CD4-positive, alpha-beta T cell treated with Interleukin-17A for 4 hours (primary cell): ENCODE measurements around the gene KRT86.

ENCODE experiments used
- DNase-seq: peaks from one replicate; pipeline ENCODE4 v3.0.0-alpha.2; 2020; ENCODE audit warnings: mixed read lengths

The KRT86 gene

DNA sequence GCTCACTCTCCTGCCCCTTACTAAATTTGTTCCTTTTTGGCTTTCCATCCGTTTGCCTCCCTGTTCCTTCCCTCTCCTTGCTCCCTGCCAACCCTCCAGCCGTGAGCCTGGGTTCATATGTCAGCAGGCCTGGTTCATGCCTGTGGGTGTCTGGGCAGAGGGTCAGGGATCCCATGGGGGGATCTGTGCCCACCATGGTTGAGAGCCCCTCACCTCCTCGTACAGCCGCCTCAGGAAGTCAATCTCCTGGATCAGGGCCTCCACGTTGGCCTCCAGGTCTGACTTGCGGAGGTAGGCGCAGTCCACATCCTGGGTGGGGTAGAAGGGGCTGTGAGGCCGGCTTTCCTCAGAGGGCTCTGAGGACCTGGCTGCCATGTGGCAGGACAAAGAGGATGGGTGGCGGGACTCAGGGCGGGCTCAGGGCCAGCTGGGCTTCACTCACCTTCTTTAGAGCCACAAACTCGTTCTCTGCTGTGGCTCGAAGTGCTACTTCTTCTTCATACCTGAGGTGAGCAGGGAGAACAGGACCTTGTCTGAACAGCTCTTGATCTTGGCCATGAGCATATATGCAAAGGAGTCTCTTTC, 43.1 kb downstream of the KRT86 start:
- no peak for DNase-seq

DNA sequence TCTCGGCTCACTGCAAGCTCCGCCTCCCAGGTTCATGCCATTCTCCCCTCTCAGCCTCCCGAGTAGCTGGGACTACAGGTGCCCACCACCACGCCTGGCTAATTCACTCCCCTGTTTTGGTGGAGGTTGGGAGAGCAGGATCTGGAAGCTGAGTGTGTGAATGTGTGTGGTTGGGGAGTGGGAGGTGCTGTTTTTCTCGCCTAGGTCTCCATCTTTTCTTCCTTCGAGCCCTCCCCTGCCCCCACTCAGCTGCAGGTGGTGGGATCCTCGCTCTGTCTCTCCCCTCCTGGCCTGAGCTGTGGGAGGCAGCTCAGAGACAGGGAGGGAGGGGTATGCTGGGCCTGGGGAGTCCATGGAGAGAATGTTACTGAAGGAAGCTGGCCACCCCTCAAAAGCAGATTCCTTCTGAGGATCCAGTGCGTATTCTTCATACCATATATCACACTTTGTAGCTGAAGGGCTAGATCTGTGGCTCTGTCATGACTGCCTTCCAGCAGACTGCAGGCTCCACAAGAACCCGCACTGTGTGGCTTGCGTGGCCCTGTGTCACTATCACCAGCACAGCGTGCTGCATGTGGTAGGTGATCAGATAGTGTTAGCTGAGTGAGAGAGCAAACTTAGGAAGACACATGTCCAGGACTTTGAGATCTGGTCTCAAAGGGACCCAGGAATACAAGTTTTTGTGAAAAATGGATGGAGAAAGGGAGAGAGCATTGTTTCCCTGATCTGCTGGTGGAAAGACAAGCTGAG, 44.0 kb downstream of the KRT86 start:
- DNase-seq, result no peak

DNA sequence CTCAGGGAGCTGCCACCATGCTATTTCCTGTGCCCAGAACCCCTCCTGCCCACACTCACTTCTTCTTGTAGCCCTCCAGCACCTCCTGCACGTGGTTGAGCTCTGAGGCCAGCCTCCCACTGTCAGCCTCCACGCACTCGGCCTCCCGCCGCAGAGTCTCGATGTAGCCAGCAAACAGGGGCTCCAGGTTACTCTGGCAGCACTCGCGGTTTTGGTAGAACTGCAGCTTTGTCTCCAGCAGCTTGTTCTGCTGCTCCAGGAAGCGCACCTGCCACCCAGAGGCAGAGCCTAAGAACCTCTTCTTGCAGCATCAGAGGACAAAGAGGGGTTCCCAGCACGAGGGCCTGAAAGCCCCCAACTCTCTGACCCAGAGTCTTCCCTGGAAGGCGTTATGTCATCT, 44.7 kb downstream of the KRT86 start:
- DNase-seq, result no peak

DNA sequence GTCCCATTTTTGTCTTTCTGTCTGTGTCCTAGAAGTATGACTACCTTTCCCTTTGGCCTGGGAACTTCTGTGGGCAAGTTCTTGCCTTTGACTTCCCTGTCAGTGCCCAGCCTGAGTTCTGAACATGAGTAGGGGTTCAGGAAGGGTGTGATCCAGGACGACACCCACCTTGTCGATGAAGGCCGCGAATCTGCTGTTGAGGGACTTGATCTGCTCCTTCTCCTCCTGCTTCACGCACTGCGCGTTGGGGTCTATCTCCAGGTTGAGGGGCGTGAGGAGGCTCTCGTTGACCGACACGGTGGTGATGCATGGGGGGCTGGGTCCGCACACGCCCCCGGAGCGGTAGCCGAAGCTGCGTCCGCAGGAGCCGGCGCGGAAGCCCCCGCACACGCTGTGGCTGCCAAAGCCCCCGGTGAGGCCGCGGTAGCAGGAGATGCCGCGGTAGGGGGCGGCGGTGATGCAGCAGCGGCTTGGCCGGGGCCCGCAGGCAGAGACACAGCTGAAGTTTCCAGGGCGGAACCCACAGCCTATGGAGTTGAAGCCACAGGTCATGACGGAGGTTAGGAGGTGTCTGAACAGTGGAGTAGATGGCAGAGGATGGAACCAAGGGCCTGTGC, 46.4 kb downstream of the KRT86 start, which contains the start of gene KRT83:
KRT83 (minus strand) TSS at position 615 of the 617 bp plus-strand sequence; CDS start at position 552, 63 bp downstream.
- DNase-seq, result no peak

DNA sequence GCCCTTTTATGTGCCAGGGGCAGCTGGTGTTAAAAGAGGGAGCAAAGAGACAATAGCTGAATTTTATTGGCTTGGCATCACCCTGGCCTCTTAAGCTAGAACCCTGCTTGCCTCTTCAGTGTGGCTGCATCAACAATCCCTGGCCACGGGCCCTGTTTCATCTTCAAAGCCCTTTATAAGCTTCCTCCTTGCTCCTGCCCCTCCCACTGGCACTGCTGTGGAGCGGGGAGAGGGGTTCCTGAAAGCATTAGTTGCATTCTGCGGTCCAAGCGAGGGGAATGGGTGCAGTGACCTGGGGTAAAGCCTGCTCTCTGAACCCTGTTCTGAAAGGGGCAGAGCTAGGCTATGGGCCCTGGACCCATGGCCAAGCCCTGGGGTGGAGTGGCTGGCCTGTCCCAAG, 47.0 kb downstream of the KRT86 start:
- no peak for DNase-seq

DNA sequence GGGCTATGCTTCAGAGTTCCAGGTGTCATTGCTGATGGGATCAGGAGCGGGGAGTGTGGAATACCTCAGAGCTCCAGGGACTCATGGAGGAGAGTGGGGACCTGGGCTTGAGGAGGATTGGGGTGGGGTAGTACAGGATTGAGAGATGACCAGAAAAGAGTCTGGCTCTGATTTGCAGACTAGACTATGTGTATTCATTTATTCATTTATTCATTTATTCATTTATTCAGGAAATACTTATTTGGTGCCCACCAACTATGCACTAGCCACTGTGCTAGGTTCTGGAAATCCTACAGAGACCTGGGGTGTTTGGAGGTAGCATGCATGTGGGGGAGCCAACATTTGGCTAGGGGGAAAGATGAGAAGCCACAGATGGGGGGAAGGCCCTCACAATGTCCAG, 47.6 kb downstream of the KRT86 start:
- DNase-seq, result no peak

DNA sequence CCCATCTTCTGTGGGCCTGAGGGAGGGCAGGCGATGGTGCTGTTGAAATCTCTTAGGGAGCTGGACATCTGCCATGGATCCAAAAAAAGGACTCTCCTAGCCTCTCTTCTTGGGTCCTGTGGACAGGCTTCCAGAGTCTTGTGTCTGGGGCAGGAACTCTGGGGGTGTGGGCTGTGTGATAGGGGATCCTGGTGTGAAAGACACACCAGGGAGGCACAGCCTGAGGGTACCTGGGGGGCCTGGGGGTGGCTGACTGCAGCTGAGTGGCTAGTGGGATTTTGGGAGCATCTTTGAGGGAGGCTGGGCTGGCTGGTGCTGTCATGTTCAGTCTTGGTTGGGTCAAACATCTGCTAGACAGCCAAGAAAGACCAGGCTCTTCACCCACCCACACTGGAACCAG, 48.6 kb downstream of the KRT86 start:
- no peak for DNase-seq

DNA sequence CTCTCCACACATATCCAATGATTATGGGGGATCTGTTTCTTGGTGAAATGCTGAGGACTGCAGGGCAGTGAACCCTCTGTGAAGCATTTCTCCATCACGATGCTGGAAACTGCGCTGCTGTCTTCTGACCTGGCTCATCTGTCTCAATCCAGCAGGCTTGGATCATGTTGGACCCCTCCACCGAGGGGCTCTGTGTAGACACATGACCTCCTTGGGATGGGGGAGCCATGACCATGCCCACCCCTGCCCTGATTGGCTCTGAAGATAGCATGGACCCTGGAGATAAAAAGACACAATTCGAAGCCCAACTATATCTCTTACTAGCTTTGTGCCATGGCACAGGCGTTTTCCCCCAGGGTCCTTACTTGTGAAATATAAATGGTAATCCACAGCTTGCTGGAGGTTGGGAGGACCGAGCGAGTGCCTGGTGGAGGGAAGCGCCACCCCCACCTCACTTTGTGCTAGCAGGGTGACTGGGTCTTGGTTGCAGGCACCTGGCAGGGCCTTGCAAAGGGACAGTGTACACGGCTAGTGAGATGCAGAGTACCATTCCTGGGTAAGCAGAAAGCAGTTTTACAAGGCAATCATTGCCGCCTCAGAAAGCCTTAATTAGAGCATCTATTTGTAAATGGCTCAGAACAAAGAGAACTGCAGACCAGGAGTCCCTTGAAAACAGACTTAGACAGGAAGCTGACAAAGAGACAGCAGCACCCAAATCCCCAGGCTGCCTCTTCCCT, 49.1 kb downstream of the KRT86 start:
- no peak for DNase-seq

DNA sequence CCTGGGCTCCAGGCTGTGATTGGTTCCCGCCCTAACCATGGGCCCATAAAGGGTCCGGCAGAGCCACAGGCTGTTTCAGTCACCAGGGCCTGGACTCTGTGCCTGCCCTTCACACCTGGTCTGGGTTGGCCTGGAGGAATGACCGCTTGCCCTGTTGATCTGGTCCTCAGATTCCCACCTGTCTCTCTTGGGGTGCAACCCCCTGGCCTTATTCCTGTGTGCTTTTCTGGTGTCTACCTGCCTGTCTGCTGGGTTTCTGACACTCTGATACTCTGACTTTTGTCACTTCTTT, 49.7 kb downstream of the KRT86 start:
- DNase-seq, result no peak

DNA sequence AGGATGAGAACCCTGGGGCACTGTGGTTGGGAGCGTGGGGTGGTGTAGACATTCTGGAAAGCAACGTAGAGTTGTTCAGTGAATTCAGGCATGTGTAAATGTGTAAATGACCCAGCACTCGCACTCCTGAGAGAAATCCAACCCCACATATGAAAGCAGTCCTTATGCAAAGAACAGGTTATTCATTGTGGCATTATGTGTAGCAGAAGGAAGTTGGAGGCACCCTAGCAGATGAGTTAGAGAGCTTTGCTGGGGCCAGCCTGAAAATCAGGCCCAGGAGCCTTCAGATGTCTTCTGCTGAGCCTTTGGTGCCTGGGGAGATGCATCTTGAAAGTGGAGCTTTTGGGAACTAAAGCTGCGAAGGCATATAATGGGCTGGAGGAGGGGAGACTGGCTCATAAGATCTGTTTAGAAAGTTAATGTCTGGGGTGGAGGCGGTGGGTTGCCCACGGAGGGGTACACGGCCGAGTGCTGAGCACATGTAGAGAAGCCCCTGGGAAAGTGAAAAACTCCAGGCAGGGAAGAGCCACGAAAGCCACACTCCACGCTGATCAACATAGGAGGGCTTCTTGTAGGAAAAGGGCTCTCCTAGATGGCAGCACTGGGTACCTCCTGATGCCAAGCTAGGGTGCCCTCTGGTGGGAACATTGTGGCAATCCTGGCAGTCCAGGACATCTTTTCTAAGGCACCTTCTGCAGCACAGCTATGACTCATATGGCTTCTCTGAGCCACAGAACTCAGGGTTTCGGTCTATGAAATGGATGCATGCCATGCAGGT, 52.8 kb downstream of the KRT86 start:
- DNase-seq, result peak; percentile 85

DNA sequence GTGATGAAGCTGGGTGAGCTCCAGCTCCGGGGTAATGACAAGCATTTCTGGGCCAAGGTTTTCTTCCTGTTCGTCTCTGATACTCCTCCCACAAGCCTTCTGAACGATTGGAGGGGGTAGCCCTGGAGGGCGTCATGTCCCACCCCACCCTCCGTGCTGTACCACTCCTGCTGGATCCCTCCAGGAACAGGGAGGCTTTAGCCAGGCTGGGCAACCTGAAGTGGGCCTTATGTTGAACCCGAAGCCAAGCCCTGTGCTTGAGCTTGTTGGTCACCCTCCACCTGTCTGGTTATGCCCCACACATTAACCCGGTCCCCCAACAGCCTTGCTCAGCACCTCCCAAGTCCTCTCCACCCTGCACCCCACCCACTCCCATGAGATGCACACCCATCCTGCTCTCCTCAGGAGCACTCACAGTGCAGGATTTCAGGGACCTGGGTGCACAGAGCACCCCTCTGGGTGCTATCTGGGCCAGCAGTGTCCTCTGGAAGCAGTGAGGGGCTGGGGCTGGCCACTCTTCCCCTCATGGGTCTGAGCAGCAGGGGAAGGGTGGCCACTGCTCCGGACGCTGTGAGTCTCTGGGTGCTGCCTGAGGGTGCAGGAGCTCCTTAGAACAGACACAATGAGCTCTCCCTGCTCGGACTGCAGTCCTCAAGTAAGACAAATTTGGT, 53.5 kb downstream of the KRT86 start:
- no peak for DNase-seq

DNA sequence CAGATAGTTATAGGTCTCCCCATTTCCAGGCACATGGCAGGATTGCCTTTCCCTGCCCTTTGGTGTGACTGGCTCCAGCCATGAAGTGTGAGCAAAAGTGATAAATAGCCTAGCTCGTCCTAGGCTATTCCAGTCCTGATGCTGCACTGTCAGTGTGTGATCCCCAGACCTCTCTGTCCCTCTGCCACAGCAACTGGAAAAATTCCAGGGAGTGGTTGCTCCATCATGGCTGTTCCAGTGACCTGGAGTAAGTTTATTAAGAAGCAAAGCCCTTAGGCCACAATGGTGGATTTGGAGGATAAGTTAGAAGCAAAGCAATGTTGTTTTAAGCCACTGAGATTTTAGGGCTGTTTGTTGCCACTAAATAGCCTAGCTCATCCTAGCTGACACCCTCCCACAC, 56.6 kb downstream of the KRT86 start:
- no peak for DNase-seq

DNA sequence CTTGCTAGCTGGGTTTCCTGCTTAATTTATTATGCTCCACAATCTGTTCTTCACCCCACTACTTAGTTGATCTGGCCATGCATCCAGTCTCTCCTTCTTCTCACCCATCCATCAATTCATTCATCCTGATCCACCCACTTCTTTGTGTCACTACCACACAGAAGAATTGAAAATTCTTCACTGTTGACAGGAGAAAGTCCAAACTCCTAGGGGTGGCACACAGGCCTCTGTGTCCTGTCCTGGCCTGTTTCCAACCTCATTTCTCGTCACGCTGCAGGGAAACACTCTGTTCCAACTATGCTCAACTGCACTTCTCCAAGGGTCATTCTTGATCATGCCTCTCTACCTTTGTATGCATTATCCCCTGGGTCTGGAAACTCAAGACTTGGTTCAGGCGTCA, 57.4 kb downstream of the KRT86 start:
- DNase-seq, result no peak

DNA sequence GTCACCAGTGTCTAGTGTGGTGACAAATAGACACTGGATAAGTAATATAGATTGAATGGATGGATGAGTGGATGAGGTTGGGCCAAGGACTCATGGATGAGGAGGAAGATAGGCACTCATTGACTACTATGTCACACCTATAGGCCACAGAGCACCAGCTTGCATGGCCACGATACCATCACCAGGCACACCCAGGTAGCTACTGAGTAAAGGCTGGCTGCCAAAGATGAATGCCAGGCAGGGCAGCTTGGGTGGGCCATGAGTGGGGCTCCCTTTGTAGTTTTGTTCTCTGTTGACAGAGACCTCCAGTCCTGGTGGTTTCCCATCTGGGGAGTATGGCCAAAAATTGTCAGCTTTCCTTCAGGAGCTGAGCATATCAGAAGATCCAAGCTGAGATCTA, 57.9 kb downstream of the KRT86 start:
- DNase-seq, result no peak

DNA sequence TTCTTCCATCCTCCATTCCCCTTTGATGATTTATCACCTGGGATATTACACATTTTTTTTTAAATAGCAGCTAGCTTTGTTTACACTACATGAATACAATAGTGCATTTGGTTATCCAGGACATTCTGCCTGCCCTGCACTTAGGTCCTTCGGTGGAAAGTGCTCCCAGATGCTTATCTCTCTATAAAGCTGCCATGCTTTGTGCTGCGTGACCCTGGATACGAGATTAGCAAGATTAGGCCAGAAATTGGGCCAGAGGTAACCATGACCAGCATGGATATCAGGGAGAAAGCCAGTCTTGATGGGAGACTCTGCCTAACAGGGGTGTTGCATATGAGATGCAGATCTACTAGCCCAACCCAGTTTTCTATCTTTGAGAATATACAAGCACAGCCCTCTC, 58.9 kb downstream of the KRT86 start:
- DNase-seq, result no peak

DNA sequence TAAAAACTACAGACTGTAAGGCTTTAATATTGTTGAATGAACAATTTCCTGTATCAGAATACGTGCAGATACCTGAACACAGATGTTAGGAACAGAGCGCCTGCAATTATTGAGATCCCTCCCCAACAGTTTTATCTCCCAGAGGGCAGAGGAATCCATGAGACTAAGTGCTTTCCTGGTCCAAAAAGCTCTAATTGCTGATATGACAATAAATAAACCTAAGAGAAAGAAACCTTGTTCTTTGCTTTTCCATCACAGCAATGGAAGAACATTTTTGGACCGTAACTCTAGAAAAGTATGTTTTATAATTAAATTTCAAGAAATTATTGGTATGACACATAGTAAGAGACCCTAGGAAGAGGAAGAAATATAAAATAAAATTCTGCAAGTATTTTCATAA, 59.7 kb downstream of the KRT86 start:
- DNase-seq, result no peak

DNA sequence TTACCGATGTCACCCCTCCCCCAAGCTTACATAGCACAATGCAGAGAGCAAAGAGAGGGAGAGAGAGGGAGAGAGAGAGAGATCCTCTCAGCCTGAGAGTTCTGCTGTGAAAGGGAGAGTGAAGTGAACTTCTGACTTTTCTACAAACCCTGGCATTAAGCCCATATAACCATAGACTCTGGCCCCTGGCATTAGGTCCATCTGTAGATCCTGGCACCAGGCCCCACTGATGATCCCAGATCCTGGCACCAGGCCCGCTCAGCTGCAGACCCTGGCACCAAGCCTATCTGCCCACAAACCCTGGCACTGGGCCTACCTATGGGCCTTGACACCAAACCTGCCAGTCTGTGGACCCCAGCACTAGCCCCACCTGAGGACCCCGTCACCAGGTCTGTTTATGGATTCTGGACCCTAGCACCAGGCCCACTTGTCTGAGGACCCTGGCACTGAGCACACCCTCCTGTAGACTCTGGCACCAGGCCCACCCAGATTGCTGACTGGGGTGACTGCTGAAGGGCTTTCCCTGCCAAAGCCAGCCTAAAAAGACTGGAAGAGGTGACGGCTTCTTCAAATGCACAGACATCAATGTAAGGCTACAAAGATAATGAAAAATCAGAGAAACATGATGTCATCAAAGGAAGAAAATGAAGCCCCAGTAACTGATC, 61.3 kb downstream of the KRT86 start:
- no peak for DNase-seq

DNA sequence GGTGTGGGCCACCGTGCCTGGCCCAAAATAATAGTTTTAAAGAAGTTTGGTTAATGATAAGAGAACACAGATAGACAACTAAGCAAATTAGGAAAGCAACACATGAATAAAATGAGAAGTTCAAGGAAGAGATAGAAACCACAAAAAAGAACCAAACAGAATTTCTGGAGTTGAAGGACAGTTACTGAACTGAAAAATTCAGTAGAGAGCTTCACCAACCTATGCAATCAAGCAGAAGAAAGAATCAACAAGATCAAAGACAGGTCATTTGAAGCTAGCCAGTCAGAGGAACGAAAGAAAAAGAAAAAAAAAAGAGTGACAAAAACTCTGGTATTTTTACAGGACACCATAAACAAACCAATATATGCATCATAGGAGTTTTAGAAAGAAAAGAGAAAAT, 62.2 kb downstream of the KRT86 start:
- DNase-seq, result no peak

DNA sequence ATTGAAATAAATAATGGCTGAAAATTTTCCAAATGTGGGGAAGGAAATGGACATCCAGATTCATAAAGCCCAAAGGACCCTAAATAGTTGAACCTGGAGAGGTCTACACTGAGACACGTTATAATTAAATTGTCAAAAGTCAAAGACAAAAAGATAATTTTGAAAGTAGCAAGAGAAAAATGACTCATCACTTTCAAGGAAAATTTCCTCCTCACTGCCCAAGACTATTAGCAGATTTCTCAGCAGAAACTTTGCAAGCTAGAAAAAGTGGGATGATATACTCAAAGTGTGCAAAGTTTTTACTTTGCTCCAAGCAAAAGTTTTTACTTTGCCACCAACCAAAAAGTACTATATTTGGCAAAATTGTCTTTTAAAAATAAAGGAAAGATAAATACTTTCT, 62.6 kb downstream of the KRT86 start:
- DNase-seq, result no peak

DNA sequence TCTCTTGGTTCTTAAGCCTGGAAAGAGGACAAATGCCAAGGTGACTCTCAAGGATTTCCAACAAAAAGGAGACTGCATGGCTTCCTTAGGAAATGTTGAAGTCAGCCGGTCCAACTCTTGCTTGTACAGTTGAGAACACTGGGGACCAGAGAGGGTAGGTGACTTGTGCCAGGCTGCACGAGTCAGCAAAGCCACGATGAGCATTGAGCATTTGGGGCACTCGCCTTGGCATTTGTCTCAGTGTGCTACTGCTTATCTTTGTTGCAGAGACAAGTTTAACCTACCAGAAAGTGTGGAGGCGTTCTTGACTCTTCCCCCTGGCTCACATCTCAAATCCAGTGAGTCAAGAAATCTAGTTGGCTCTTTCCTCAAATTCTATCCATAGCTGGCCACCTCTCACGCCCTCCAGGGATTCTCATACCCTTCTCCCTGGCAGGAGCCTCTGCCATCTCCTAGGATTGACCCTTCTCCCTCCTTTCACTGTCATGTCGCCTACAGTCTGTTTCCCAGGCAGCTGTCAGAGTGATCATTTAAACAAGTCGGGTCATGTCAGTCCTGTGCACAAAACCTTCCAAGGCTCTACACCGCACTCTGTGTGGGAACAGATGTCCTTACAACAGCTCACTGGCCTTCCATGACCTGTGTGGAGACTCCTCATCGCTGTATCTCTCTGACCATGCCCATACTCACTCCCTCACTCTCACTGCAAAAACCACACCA, 64.0 kb downstream of the KRT86 start:
- DNase-seq, result no peak

DNA sequence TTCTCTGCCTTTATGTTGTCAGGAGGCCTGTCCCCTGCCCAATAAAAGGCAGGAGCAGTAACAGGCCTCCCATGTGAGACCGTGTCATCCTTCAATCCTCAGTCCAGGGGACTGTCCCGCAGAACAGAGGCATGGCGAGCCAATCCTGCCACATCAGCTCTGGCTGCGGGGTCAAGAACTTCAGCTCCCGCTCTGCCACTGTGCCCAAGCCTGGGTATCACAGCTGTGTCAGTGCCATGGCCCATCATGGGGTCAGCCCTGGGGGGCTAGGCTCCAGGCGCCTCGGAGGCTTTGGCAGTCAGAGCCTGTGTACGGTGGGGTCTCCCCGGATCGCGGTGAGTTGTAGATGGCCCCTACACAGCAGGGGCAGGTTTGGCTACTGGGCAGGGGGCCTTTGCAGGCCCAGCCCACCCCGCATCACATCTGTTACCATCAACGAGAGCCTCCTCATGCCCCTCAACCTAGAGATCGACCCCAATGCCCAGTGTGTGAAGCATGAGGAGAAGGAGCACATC, 66.7 kb downstream of the KRT86 start:
- no peak for DNase-seq
